Loucy (cell line): Measurements from ENCODE around the gene FAM50A.

ENCODE experiments used
- CTCF ChIP-seq: fragments of 200-600 bp; sonication (generic); conservative IDR thresholded peaks from 2 replicates; pipeline ENCODE4 v1.5.1; 2014; ENCODE audit warnings: mild to moderate bottlenecking, antibody characterized with exemption, low read length
- EZH2phosphoT487 ChIP-seq: fragments of 200-600 bp; IDR thresholded peaks from 2 replicates; pipeline ENCODE4 v1.6.1; 2018; ENCODE audit warnings: antibody characterized with exemption, mild to moderate bottlenecking, moderate library complexity, borderline replicate concordance

DNA sequence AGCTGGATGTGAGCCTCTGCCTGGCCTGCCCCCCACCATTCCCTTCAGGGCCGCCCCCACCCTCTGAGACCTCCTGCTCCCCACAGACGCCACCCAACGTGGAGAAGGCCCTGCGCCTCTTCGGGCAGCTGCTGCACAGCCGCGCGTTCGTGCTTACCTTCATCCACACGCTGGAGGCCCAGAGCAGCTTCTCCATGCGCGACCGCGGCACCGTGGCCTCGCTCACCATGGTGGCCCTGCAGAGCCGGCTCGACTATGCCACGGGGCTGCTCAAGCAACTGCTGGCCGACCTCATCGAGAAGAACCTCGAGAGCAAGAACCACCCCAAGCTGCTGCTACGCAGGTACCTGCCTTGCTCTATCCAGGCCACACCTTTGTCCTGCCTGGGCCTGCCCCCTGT is 24.3 kb downstream of the FAM50A start:
- no peak for TF ChIP-seq EZH2phosphoT487
- TF ChIP-seq CTCF: no peak
